HG02642 (cell line): ENCODE results near the gene PALD1.

Source experiments
- ATAC-seq: cut with Tn5 transposase; IDR thresholded peaks from one replicate; pipeline ENCODE4 v1.9.1; 2021; ENCODE audit warnings: mild to moderate bottlenecking; ENCODE audit not compliant: unreplicated experiment, poor library complexity

The PALD1 gene

GRCh38 chr10:70457759-70458305 lies 20.7 kb upstream of the PALD1 start:
- no peak for ATAC-seq

GRCh38 chr10:70458329-70459060 lies 20.1 kb upstream of the PALD1 start:
- no peak for ATAC-seq

DNA sequence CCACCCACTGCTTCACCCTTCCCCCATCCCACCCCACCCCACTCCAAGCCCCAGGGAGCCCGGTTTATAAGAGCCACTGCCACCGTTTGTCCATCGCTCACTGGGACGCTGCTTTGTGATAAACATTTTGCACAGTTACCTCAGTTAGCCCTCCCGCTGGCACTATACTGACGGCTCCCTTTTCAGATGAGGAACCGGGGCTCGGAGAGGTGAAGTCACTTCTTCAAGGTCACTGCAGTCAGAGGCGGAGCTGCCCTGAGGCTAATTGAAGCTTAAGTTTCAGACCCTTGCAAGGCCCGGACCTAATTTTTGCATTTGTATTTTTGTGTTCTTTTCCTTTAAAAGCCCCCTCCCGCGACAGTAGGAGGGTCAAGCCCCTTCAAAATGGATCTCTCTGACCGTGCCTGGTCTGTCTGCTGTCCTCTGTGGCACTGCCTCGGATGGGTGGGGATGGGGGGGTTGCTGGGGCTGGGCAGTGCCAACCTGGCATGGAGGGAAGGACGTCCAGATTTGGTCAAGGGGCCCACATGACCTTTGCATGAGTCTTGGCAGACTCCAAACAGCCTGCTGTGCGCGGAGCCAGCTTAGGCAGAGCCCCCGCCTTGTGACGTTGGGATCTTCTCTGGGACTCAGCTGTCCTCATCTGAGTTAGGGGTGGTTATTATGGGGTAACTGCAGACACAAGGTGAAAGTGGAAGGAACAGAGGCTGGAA lies 19.4 kb upstream of the PALD1 start:
- no peak for ATAC-seq

DNA sequence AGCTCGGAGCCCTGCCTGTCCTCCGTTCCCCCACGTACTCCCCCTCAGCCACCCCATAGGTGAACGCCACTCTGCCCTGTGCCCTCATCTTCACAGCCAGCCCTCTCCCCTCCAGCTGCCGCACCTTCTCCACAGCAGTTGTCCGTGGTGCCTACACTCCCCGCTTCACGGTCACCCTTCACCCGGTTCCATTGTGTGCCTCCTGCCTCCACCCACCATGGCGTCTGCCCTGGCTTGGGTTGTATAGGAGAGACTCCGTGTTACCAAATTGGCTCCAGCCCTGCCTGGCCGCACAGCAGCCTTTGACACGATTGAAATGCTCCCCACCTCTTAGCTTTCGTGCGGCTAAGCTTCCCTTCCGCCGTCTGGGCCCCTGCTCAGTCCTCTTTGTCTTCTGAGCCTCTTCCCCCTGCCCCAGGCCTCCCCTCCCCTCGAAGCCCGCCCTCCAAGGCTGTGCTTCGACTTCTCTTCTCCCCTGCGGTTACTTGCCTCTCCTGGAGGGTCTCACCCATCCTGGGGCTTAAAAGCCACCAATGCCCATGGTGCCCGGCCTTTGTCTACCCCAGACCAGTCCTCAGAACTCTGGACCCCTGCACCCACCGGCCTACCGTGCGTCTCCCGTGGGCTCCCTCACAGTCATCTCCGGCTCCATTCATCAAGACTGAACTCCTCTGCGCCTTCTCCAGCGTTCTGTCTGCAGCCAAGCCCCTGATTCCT lies 18.6 kb upstream of the PALD1 start:
- no peak for ATAC-seq

DNA sequence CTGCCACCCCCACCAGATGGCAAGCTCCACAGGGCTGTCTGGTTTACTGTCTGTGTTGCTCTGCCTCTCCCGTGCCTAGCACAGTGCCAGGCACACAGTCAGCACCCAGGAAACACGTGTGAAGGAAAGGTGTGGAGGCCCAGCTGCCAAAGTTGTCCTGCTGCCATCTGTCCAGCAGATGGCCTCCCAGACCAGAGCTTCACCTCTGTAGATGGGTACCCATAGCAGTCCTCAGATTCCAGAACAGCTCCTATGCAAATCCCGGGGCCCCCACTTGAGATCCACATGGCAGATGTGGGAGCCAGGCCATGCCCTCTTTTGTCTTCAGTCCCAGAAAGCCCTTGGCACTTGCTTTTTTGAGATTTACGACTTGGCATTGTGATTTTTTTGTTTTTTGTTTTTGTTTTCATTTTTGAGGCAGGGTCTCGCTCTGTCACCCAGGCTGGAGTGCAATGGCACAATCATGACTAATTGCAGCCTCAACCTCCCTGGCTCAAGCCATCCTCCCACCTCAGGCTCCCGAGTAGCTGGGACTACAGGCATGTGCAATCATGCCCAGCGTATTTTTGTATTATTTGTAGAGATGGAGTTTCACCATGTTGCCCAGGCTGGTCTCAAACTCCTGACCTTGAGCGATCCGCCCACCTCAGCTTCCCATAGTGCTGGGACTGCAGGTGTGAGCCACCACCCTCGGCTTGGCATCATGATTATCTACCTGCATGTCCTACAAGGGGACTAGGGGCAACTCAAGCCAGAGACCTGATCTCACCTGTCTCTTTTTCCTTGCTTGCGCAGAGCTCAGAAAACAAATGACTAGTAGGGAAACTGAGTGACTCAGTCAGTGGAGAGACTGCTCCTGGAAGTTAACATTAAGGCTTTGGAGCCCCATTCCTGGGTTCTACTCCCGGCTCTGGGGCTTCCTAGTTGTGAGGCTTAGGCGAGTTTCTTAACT lies 16.9 kb upstream of the PALD1 start:
- peak; percentile 62 for ATAC-seq

GRCh38 chr10:70462349-70462984 lies 16.1 kb upstream of the PALD1 start:
- ATAC-seq: no peak

GRCh38 chr10:70465278-70465677 lies 13.3 kb upstream of the PALD1 start:
- ATAC-seq: no peak

DNA sequence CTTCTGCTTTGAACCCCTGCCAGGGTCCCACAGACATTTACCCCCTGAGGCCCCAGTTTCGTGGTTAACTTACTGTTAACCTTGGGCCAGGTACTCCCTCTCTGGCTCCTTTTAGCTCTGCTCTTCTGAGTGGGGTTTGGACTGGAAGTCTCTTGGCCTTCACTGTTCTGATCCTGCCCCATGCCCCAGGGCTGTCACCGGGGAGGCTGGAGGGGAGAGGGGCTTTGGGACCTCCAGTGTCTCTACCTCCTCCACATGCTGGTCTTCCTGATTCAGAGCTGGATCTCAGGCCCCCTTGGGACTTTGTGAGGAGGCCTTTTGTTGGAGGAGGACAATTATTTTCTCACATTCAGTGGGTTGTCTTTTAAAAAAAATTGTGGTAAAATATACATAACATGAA lies 12.7 kb upstream of the PALD1 start:
- no peak for ATAC-seq

- ATAC-seq: no peak
Observed at GRCh38 chr10:70466951-70467350, 11.6 kb upstream of the PALD1 start.

- ATAC-seq: no peak
Observed at GRCh38 chr10:70472799-70473454, 5.6 kb upstream of the PALD1 start.

DNA sequence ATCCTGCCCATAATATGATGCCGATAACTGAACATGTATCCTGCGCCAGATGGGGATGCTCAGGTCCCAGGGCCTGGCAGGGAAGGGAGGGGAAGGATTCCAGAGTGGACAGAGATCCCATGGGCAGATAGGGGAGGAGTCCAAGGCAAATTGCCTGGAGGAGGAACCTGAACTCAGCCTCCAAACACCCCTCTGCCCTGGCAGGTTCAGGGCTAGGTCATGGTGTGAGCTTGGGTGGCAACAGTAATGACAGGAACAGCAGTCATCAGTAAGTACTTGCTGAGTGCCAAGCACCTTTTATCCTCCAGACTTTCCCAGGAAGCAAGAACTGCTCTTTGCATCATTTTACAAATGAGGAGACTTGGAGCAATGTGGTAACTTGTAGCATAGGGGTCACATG lies 3.8 kb upstream of the PALD1 start:
- ATAC-seq: no peak

GRCh38 chr10:70475661-70476060 lies 2.9 kb upstream of the PALD1 start:
- ATAC-seq: no peak

DNA sequence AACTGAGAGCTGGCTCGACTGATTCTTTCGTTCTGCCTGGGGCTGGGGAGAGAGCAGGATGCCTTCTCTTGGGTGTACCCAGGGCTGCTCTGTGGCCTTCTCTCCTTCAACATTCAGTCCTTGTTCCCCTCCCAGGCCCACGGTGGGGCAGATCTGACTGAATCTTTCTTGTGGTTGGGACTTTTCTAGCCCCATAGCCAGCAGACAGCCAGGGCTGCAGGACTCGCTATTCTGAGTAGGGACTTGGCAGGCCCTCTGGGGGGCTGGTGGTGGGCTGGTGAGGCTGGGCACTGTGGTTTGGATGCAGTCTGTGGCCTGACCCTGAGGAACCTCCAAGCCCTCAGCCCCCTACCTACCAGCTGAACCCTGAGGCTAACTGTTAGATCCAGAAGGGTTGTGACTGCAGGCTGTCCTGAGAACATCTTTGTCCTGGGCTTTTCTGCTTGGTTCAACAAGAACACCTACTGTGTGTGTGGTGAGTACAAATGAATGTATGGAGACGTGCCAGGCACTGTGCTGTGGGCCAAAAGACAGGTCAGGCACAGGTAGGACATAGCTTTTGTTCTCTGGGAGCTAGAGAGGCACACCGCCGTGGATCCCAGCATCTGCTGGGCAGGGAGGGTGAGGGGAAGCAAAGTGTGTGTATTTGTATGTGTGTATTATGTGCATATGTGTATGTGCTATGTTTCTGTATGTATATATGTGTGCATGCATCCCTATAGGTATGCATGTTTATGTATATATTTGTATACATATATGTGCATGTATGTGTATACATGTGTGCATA lies 2.1 kb upstream of the PALD1 start:
- ATAC-seq: no peak

- no peak for ATAC-seq
Observed at GRCh38 chr10:70477661-70478162, 855 bp upstream of the PALD1 start.

- no peak for ATAC-seq
Observed at GRCh38 chr10:70479165-70479581, 606 bp downstream of the PALD1 start.

GRCh38 chr10:70479626-70480238 lies 1.2 kb downstream of the PALD1 start:
- ATAC-seq: no peak

GRCh38 chr10:70480239-70480861 lies 1.8 kb downstream of the PALD1 start:
- ATAC-seq: no peak
